GM12892 (cell line): ENCODE results near the gene PRTN3.

ENCODE experiments used
- POLR2A ChIP-seq: IDR thresholded peaks from 2 replicates; pipeline ENCODE4 v1.6.1; 2011; ENCODE audit warnings: low read depth, low read length, control low read depth
- TAF1 ChIP-seq: IDR thresholded peaks from 2 replicates; pipeline ENCODE4 v1.6.1; 2011; ENCODE audit warnings: low read depth, mild to moderate bottlenecking, control low read depth, low read length, borderline replicate concordance

GRCh38 chr19:890831-891230 is 50.0 kb downstream of the PRTN3 start:
- TF ChIP-seq TAF1: no peak
- no peak for TF ChIP-seq POLR2A
